Activated CD8-positive, alpha-beta T cell treated with anti-CD3 and anti-CD28 coated beads, Interleukin-2, amount 10 ng/mL, durations not matched to agents 7 days and 5 days (primary cell): ENCODE results near the gene TUBG2. TPM values are rescaled to one million over a fixed set of nuclear protein-coding genes. Genes with fewer than 3 reads are reported as not detected.

Experiments used
- ATAC-seq: fragments of 150-1000 bp; cut with Tn5 transposase; one replicate; pipeline ENCODE4 v1.10.0; 2021; ENCODE audit warnings: moderate library complexity
- CTCF ChIA-PET: fragments of 350-600 bp; sonication (Branson Sonifier 250); formaldehyde crosslinking; loops from one replicate; lab custom pipeline; 2021; ENCODE audit warnings: antibody characterized with exemption; lab: Charles Lee
- POLR2A ChIA-PET: fragments of 350-600 bp; sonication (Branson Sonifier 250); formaldehyde crosslinking; loops from one replicate; lab custom pipeline; 2021; ENCODE audit warnings: antibody characterized with exemption; lab: Charles Lee
- DNase-seq: peaks from one replicate; pipeline ENCODE4 v3.0.0-alpha.2; 2020
- H3K27ac Mint-ChIP-seq: one replicate; pipeline ENCODE4 v1.8.0; 2021; ENCODE audit warnings: mild to moderate bottlenecking, mixed read lengths
- H3K27me3 Mint-ChIP-seq: one replicate; pipeline ENCODE4 v1.8.0; 2021; ENCODE audit warnings: low read depth, mixed read lengths
- H3K36me3 Mint-ChIP-seq: one replicate; pipeline ENCODE4 v1.8.0; 2021; ENCODE audit warnings: low read depth, mixed read lengths
- H3K4me1 Mint-ChIP-seq: one replicate; pipeline ENCODE4 v1.8.0; 2021; ENCODE audit warnings: low read depth, mixed read lengths
- H3K4me3 Mint-ChIP-seq: one replicate; pipeline ENCODE4 v1.8.0; 2021; ENCODE audit warnings: mild to moderate bottlenecking, mixed read lengths
- H3K9me3 Mint-ChIP-seq: one replicate; pipeline ENCODE4 v1.8.0; 2022; ENCODE audit warnings: mixed read lengths; ENCODE audit not compliant: insufficient read depth
- total RNA-seq, 2 experiments: library from RNA; stranded (reverse); gene quantifications; one replicate each; pipeline ENCODE4 v1.2.3, GENCODE V29; 2021

The TUBG2 gene
- total RNA-seq, 2 experiments from 2014 or later, result 8.0 to 8.1 TPM

- ATAC-seq (peak; percentile 0), DNase-seq (peak; percentile 48)
- Mint-ChIP-seq H3K27me3 (peaks cover 53% of the 10 kb centered on the region), H3K4me3 (peak overlapping the region; percentile 82), H3K4me1 (peaks cover 69% of the 10 kb centered on the region), H3K9me3 (no peaks in the 10 kb centered on the region), H3K27ac (peak overlapping the region; percentile 94), H3K36me3 (no peaks in the 10 kb centered on the region)
- POLR2A ChIA-PET, result interaction anchor here (0.6 to 4.0 kb wide), 8 partner anchors 16 to 319 kb away, joined by 3 to 17 read pairs (median 4); partner anchors contain the start of genes BECN1, MLX, PSMC3IP and RETREG3
- CTCF ChIA-PET, result interaction anchor here (0.9 to 5.9 kb wide), 9 partner anchors 9 to 145 kb away, joined by 3 to 83 read pairs (median 5); partner anchors contain the start of genes BECN1, PSMC3IP, RETREG3 and TUBG1
These were observed 19.9 kb downstream of the TUBG2 start for GRCh38 chr17:42678951-42679491.

DNA sequence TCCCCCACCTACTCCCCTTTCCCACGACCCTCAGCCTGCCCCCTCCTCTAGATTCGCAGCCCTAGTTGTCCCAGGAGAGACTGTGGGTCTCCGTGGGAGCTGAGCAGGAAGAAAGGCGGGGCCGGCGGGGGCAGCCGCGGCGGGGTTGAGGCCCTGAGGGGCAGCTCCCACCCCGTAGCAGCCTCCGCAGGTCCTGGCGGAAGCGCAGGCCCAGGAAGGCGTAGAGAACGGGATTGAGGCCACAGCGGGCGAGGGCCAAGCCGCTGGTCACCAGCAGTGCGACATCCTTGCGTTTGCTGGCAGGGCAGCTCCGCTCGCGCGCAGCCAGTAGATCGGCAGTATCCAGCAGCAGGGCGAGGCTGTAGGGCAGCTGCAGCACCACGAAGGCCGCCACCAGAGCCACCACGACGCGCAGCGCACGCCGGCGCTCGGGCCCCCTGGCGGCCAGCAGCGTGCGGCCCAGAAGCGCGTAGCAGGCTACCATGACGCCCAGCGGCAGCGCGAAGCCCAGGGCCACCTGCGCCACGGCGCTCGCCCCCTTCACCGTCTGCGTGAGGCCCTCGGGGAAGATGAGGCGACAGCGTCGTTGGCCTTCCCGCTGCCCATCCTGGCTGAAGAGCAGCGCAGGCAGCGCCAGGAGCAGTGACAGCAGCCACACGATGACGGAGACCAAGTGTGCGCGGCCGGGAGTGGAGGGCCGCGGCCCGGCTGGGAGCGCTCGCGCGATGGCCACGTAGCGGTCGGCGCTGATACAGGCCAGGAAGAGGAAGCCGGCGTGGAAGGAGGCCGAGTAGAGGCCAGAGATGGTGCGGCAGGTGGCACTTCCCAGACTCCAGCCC is 20.6 kb downstream of the TUBG2 start:
- no peaks in the 10 kb centered on the region for H3K9me3 Mint-ChIP-seq
- H3K27me3 Mint-ChIP-seq, result peaks cover 52% of the 10 kb centered on the region
- DNase-seq (peak; percentile 80), ATAC-seq (peak; percentile 65)
- peak overlapping the region; percentile 82 for H3K4me3 Mint-ChIP-seq
- H3K27ac Mint-ChIP-seq, result peak overlapping the region; percentile 94
- ChIA-PET CTCF (interaction anchor here (0.9 to 5.9 kb wide), 12 partner anchors 9 to 145 kb away, joined by 3 to 83 read pairs (median 4); partner anchors contain the start of genes BECN1, PSMC3IP, RETREG3 and TUBG1), POLR2A (interaction anchor here (0.7 to 4.0 kb wide), 8 partner anchors 70 to 805 kb away, joined by 3 to 17 read pairs (median 4); partner anchors contain the start of genes BECN1, MLX, PSMC3IP and RETREG3)
- no peaks in the 10 kb centered on the region for H3K36me3 Mint-ChIP-seq
- H3K4me1 Mint-ChIP-seq, result peaks cover 65% of the 10 kb centered on the region

- Mint-ChIP-seq H3K4me1 (peaks cover 64% of the 10 kb centered on the region), H3K27ac (peak overlapping the region; percentile 61), H3K9me3 (no peaks in the 10 kb centered on the region), H3K36me3 (no peaks in the 10 kb centered on the region), H3K27me3 (peaks cover 49% of the 10 kb centered on the region), H3K4me3 (peak overlapping the region; percentile 82)
- ATAC-seq (no peak), DNase-seq (no peak)
- ChIA-PET CTCF (interaction anchor here (0.7 to 5.9 kb wide), 12 partner anchors 10 to 251 kb away, joined by 3 to 83 read pairs (median 4); partner anchors contain the start of genes BECN1, PSMC3IP, RETREG3 and TUBG1), POLR2A (interaction anchor here (0.7 to 4.0 kb wide), 5 partner anchors 71 to 804 kb away, joined by 3 to 17 read pairs (median 5); partner anchors contain the start of genes BECN1, PSMC3IP, RETREG3 and TUBG1)
These were observed 21.3 kb downstream of the TUBG2 start for GRCh38 chr17:42680331-42680808.

DNA sequence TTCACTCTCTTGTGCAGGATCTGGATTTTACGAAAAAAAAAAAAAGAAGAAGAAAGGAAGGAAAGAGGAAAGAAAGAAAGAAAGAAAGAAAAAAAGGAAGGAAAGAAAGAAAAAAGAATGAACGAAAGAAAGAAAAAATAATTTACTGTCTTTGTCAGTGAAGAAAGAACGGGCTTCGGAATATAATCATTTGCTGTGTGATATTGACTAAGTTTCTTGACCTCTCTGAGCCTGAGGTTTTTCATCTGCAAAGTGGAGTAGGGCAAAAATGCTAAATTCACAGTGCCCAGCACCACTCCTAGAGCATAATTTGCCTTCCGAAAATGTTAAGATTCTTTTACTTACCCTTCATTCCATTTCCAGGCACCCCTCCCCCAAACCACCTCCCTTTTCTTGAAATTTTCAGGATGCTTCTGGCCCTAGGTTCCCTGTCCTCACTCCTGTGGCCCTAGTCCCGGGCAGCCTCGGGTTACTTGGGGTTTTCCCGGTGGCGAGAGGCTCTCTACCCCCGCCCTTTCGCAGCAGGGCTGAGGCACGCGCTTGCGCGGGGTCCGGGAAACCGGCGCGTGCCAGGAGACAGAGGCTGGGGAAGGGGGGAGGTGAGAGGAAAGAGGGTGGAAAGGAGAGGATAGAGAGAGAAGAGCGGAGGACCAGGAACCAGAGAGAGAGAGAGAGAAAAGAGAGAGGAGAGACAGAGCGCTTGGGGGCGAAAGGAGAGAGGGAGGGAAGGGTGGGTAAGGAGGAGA is 23.1 kb downstream of the TUBG2 start, which contains the start of gene CNTNAP1:
CNTNAP1 (plus strand) TSS at position 556 of the 746 bp plus-strand sequence. CDS start 299 bp downstream, outside the sequence.
- H3K27ac Mint-ChIP-seq, result peak within 1 kb of the TSS; percentile 69
- POLR2A ChIA-PET, result no interaction called here
- no peaks in the 10 kb centered on the region for H3K36me3 Mint-ChIP-seq

GRCh38 chr17:42682722-42683403 is 23.8 kb downstream of the TUBG2 start:
- Mint-ChIP-seq H3K4me1 (peaks cover 50% of the 10 kb centered on the region), H3K27ac (no peak overlapping the region), H3K36me3 (no peaks in the 10 kb centered on the region), H3K9me3 (no peaks in the 10 kb centered on the region), H3K27me3 (peaks cover 52% of the 10 kb centered on the region), H3K4me3 (peak overlapping the region; percentile 59)
- CTCF ChIA-PET, result interaction anchor here (0.6 to 2.7 kb wide), 5 partner anchors 60 to 115 kb away, joined by 3 to 22 read pairs (median 5); partner anchors contain the start of genes MLX, PSMC3IP, RETREG3 and TUBG1
- DNase-seq, result peak; percentile 47
- POLR2A ChIA-PET, result interaction anchor here (0.7 kb wide), 1 partner anchor 91 kb away, joined by 3 read pairs; no protein-coding TSS in a partner anchor
- no peak for ATAC-seq

More for the DNA sequence above, 23.1 kb downstream of the TUBG2 start, which contains the start of gene CNTNAP1:
- ATAC-seq, result no peak
- DNase-seq, result no peak
- no peaks in the 10 kb centered on the region for H3K9me3 Mint-ChIP-seq
- CTCF ChIA-PET, result interaction anchor here (1.8 to 2.7 kb wide), 2 partner anchors 73 to 104 kb away, joined by 6 to 22 read pairs; partner anchors contain the start of genes PSMC3IP, RETREG3 and TUBG1
- H3K4me3 Mint-ChIP-seq, result peak within 1 kb of the TSS; percentile 59
- peaks cover 57% of the 10 kb centered on the region for H3K4me1 Mint-ChIP-seq
- H3K27me3 Mint-ChIP-seq, result peaks cover 52% of the 10 kb centered on the region

- Mint-ChIP-seq H3K4me1 (peaks cover 47% of the 10 kb centered on the region), H3K27ac (no peak overlapping the region), H3K27me3 (peaks cover 52% of the 10 kb centered on the region), H3K4me3 (no peak overlapping the region), H3K9me3 (no peaks in the 10 kb centered on the region), H3K36me3 (no peaks in the 10 kb centered on the region)
- no peak for ATAC-seq
- CTCF ChIA-PET, result interaction anchor here (0.6 to 2.7 kb wide), 5 partner anchors 61 to 116 kb away, joined by 3 to 22 read pairs (median 5); partner anchors contain the start of genes MLX, PSMC3IP, RETREG3 and TUBG1
- POLR2A ChIA-PET, result interaction anchor here (0.5 to 0.7 kb wide), 3 partner anchors 15 to 90 kb away, joined by 3 read pairs; no protein-coding TSS in a partner anchor
- no peak for DNase-seq
These were observed 24.4 kb downstream of the TUBG2 start for GRCh38 chr17:42683407-42684034.

DNA sequence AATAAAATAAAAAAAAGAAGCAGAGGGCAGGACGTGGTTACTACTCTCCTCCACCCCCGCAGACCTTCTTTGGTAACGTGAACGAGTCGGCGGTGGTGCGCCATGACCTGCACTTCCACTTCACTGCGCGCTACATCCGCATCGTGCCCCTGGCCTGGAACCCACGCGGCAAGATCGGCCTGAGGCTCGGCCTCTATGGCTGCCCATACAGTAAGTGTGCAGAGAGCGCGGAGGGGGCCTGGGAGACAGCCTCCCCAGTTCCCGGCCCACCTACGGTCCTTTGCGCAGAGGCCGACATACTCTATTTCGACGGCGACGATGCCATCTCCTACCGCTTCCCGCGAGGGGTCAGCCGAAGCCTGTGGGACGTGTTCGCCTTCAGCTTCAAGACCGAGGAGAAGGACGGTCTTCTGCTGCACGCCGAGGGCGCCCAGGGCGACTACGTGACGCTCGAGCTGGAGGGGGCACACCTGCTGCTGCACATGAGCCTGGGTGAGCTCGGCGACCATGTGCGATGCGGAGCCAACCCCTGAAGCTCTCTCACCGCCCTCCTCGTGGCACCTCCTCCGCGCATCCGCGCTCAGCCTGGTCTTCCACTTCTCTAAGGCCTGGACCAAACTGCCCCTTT is 26.0 kb downstream of the TUBG2 start:
- ATAC-seq (no peak), DNase-seq (no peak)
- H3K4me3 Mint-ChIP-seq, result no peak overlapping the region
- H3K27ac Mint-ChIP-seq, result no peak overlapping the region
- H3K36me3 Mint-ChIP-seq, result no peaks in the 10 kb centered on the region
- H3K4me1 Mint-ChIP-seq, result peaks cover 34% of the 10 kb centered on the region
- CTCF ChIA-PET, result interaction anchor here (0.7 to 2.7 kb wide), 2 partner anchors 9 to 107 kb away, joined by 4 to 22 read pairs; partner anchors contain the start of genes PLEKHH3 and PSMC3IP
- POLR2A ChIA-PET, result no interaction called here
- peaks cover 53% of the 10 kb centered on the region for H3K27me3 Mint-ChIP-seq
- H3K9me3 Mint-ChIP-seq, result no peaks in the 10 kb centered on the region

GRCh38 chr17:42685831-42686230 is 26.7 kb downstream of the TUBG2 start:
- H3K27ac Mint-ChIP-seq, result no peak overlapping the region
- no peak for ATAC-seq
- no peak overlapping the region for H3K4me3 Mint-ChIP-seq
- CTCF ChIA-PET, result interaction anchor here (0.7 kb wide), 1 partner anchor 10 kb away, joined by 4 read pairs; the partner anchor contains the start of gene PLEKHH3
- no peak for DNase-seq
- H3K27me3 Mint-ChIP-seq, result peaks cover 51% of the 10 kb centered on the region
- peaks cover 29% of the 10 kb centered on the region for H3K4me1 Mint-ChIP-seq
- POLR2A ChIA-PET, result no interaction called here
- H3K36me3 Mint-ChIP-seq, result no peaks in the 10 kb centered on the region
- H3K9me3 Mint-ChIP-seq, result no peaks in the 10 kb centered on the region

GRCh38 chr17:42686520-42687128 is 27.5 kb downstream of the TUBG2 start:
- Mint-ChIP-seq H3K9me3 (no peaks in the 10 kb centered on the region), H3K27me3 (peaks cover 45% of the 10 kb centered on the region), H3K4me1 (peaks cover 23% of the 10 kb centered on the region), H3K27ac (no peak overlapping the region), H3K4me3 (no peak overlapping the region), H3K36me3 (no peaks in the 10 kb centered on the region)
- ChIA-PET POLR2A (no interaction called here), CTCF (no interaction called here)
- ATAC-seq (no peak), DNase-seq (no peak)
